GM23338 (cell line): Measurements from ENCODE around the gene ORC6.

Source experiments
- EZH2 ChIP-seq: fragments of 200-600 bp; sonication (generic); IDR thresholded peaks from one replicate; pipeline ENCODE4 v1.8.0; 2017; ENCODE audit warnings: antibody characterized with exemption, mild to moderate bottlenecking, low read depth; ENCODE audit not compliant: unreplicated experiment
- EZH2phosphoT487 ChIP-seq: fragments of 200-600 bp; sonication (generic); IDR thresholded peaks from one replicate; pipeline ENCODE4 v1.8.1; 2018; ENCODE audit warnings: antibody characterized with exemption; ENCODE audit not compliant: unreplicated experiment
- JUNB ChIP-seq: IDR thresholded peaks from one replicate; pipeline ENCODE4 v1.6.1; 2016; ENCODE audit warnings: antibody characterized with exemption; ENCODE audit not compliant: unreplicated experiment
- NANOG ChIP-seq: IDR thresholded peaks from 2 replicates; pipeline ENCODE4 v1.6.1; 2016; ENCODE audit warnings: antibody characterized with exemption, borderline replicate concordance
- POLR2AphosphoS5 ChIP-seq: IDR thresholded peaks from 2 replicates; pipeline ENCODE4 v1.6.1; 2016; ENCODE audit warnings: antibody characterized with exemption, low read depth
- STAT1 ChIP-seq: IDR thresholded peaks from one replicate; pipeline ENCODE4 v1.6.1; 2016; ENCODE audit warnings: antibody characterized with exemption; ENCODE audit not compliant: unreplicated experiment
- ZNF114 ChIP-seq: fragments of 250-450 bp; sonication (Bioruptor Pico); IDR thresholded peaks from 2 replicates; pipeline ENCODE4 v1.5.0; 2020; ENCODE audit warnings: mild to moderate bottlenecking, moderate library complexity
- TF ChIP-seq, protein P1 (sequence below), 2 experiments: fragments of 200-600 bp in 1 of 2; sonication (generic) in 1 of 2; conservative IDR thresholded peaks; 2 replicates each; pipeline versions ENCODE4 v1.5.1 to v1.6.1; 2016 to 2017; ENCODE audit warnings: antibody characterized with exemption in 2 of 2, low read depth in 2 of 2, mild to moderate bottlenecking in 2 of 2, moderate library complexity in 1 of 2
- TF ChIP-seq, protein P2 (sequence below): IDR thresholded peaks from 2 replicates; pipeline ENCODE4 v1.6.1; 2016; ENCODE audit warnings: antibody characterized with exemption
- TF ChIP-seq, protein P3 (sequence below): fragments of 250-450 bp; sonication (Bioruptor Pico); IDR thresholded peaks from 2 replicates; pipeline ENCODE4 v1.5.0; 2020; ENCODE audit warnings: mild to moderate bottlenecking, moderate library complexity
- TF ChIP-seq, protein P4 (sequence below): IDR thresholded peaks from one replicate; pipeline ENCODE4 v1.6.1; 2018; ENCODE audit warnings: antibody characterized with exemption; ENCODE audit not compliant: unreplicated experiment

DNA sequence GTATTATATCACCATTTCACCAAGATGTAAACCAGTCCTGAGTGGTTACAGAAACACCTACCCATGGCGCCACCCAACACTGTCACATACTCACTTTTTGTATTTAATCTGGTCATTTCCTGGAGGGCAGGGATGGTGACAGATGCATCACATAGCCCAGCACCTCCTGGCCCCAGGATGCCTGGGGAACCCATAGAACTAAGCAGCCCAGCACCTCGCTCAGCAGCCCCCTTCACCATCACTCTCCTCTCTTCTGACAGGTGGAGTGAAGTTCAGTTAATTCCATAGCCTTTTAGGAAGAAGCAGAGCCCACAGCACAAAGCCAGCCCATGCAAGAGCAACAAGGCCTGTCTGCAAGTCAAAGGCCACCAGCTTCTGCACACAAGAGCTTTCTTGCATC lies 31.2 kb downstream of the ORC6 start:
- TF ChIP-seq, protein P1, sequence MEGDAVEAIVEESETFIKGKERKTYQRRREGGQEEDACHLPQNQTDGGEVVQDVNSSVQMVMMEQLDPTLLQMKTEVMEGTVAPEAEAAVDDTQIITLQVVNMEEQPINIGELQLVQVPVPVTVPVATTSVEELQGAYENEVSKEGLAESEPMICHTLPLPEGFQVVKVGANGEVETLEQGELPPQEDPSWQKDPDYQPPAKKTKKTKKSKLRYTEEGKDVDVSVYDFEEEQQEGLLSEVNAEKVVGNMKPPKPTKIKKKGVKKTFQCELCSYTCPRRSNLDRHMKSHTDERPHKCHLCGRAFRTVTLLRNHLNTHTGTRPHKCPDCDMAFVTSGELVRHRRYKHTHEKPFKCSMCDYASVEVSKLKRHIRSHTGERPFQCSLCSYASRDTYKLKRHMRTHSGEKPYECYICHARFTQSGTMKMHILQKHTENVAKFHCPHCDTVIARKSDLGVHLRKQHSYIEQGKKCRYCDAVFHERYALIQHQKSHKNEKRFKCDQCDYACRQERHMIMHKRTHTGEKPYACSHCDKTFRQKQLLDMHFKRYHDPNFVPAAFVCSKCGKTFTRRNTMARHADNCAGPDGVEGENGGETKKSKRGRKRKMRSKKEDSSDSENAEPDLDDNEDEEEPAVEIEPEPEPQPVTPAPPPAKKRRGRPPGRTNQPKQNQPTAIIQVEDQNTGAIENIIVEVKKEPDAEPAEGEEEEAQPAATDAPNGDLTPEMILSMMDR (conservative IDR thresholded peaks at IDR 0.05; ENCODE audit: low read depth in 2 of 2), result no peak
- TF ChIP-seq, protein P2, sequence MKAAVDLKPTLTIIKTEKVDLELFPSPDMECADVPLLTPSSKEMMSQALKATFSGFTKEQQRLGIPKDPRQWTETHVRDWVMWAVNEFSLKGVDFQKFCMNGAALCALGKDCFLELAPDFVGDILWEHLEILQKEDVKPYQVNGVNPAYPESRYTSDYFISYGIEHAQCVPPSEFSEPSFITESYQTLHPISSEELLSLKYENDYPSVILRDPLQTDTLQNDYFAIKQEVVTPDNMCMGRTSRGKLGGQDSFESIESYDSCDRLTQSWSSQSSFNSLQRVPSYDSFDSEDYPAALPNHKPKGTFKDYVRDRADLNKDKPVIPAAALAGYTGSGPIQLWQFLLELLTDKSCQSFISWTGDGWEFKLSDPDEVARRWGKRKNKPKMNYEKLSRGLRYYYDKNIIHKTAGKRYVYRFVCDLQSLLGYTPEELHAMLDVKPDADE, result no peak
- TF ChIP-seq EZH2phosphoT487 (no peak), POLR2AphosphoS5 (no peak), ZNF114 (no peak), EZH2 (no peak), JUNB (no peak), NANOG (no peak), STAT1 (no peak)
- TF ChIP-seq, protein P3, sequence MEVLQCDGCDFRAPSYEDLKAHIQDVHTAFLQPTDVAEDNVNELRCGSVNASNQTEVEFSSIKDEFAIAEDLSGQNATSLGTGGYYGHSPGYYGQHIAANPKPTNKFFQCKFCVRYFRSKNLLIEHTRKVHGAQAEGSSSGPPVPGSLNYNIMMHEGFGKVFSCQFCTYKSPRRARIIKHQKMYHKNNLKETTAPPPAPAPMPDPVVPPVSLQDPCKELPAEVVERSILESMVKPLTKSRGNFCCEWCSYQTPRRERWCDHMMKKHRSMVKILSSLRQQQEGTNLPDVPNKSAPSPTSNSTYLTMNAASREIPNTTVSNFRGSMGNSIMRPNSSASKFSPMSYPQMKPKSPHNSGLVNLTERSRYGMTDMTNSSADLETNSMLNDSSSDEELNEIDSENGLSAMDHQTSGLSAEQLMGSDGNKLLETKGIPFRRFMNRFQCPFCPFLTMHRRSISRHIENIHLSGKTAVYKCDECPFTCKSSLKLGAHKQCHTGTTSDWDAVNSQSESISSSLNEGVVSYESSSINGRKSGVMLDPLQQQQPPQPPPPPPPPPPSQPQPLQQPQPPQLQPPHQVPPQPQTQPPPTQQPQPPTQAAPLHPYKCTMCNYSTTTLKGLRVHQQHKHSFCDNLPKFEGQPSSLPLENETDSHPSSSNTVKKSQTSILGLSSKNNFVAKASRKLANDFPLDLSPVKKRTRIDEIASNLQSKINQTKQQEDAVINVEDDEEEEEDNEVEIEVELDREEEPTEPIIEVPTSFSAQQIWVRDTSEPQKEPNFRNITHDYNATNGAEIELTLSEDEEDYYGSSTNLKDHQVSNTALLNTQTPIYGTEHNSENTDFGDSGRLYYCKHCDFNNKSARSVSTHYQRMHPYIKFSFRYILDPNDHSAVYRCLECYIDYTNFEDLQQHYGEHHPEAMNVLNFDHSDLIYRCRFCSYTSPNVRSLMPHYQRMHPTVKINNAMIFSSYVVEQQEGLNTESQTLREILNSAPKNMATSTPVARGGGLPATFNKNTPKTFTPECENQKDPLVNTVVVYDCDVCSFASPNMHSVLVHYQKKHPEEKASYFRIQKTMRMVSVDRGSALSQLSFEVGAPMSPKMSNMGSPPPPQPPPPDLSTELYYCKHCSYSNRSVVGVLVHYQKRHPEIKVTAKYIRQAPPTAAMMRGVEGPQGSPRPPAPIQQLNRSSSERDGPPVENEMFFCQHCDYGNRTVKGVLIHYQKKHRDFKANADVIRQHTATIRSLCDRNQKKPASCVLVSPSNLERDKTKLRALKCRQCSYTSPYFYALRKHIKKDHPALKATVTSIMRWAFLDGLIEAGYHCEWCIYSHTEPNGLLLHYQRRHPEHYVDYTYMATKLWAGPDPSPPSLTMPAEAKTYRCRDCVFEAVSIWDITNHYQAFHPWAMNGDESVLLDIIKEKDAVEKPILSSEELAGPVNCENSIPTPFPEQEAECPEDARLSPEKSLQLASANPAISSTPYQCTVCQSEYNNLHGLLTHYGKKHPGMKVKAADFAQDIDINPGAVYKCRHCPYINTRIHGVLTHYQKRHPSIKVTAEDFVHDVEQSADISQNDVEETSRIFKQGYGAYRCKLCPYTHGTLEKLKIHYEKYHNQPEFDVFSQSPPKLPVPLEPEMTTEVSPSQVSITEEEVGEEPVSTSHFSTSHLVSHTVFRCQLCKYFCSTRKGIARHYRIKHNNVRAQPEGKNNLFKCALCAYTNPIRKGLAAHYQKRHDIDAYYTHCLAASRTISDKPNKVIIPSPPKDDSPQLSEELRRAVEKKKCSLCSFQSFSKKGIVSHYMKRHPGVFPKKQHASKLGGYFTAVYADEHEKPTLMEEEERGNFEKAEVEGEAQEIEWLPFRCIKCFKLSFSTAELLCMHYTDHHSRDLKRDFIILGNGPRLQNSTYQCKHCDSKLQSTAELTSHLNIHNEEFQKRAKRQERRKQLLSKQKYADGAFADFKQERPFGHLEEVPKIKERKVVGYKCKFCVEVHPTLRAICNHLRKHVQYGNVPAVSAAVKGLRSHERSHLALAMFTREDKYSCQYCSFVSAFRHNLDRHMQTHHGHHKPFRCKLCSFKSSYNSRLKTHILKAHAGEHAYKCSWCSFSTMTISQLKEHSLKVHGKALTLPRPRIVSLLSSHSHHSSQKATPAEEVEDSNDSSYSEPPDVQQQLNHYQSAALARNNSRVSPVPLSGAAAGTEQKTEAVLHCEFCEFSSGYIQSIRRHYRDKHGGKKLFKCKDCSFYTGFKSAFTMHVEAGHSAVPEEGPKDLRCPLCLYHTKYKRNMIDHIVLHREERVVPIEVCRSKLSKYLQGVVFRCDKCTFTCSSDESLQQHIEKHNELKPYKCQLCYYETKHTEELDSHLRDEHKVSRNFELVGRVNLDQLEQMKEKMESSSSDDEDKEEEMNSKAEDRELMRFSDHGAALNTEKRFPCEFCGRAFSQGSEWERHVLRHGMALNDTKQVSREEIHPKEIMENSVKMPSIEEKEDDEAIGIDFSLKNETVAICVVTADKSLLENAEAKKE (CRISPR knock-in tag), result no peak
- TF ChIP-seq, protein P4, sequence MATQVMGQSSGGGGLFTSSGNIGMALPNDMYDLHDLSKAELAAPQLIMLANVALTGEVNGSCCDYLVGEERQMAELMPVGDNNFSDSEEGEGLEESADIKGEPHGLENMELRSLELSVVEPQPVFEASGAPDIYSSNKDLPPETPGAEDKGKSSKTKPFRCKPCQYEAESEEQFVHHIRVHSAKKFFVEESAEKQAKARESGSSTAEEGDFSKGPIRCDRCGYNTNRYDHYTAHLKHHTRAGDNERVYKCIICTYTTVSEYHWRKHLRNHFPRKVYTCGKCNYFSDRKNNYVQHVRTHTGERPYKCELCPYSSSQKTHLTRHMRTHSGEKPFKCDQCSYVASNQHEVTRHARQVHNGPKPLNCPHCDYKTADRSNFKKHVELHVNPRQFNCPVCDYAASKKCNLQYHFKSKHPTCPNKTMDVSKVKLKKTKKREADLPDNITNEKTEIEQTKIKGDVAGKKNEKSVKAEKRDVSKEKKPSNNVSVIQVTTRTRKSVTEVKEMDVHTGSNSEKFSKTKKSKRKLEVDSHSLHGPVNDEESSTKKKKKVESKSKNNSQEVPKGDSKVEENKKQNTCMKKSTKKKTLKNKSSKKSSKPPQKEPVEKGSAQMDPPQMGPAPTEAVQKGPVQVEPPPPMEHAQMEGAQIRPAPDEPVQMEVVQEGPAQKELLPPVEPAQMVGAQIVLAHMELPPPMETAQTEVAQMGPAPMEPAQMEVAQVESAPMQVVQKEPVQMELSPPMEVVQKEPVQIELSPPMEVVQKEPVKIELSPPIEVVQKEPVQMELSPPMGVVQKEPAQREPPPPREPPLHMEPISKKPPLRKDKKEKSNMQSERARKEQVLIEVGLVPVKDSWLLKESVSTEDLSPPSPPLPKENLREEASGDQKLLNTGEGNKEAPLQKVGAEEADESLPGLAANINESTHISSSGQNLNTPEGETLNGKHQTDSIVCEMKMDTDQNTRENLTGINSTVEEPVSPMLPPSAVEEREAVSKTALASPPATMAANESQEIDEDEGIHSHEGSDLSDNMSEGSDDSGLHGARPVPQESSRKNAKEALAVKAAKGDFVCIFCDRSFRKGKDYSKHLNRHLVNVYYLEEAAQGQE, result no peak
